HepG2 (cell line): Measurements from ENCODE around the gene ZNF747. TPM values are rescaled to one million over a fixed set of nuclear protein-coding genes. Genes with fewer than 3 reads are reported as not detected.

Experiments used
- ARID4A ChIP-seq: sonication (generic); formaldehyde crosslinking; IDR thresholded peaks from 2 replicates; pipeline ENCODE4 v1.5.0; 2020; ENCODE audit warnings: mild to moderate bottlenecking, missing genetic modification reagents, borderline replicate concordance
- ATM ChIP-seq: fragments of 450-650 bp; IDR thresholded peaks from 2 replicates; pipeline ENCODE4 v1.7.1; 2017; ENCODE audit warnings: mild to moderate bottlenecking, borderline replicate concordance
- CEBPG ChIP-seq: IDR thresholded peaks from 2 replicates; pipeline ENCODE4 v1.6.1; 2016
- FOXA3 ChIP-seq: IDR thresholded peaks from 2 replicates; pipeline ENCODE4 v1.6.1; 2016; ENCODE audit warnings: missing genetic modification reagents, missing compliant biosample characterization
- HDAC2 ChIP-seq: sonication (generic); formaldehyde crosslinking; IDR thresholded peaks from 2 replicates; pipeline ENCODE4 v1.4.0; 2020; ENCODE audit warnings: missing genetic modification reagents
- MEIS1 ChIP-seq: sonication (generic); formaldehyde crosslinking; IDR thresholded peaks from 2 replicates; pipeline ENCODE4 v1.9.0; 2021; ENCODE audit warnings: mild to moderate bottlenecking, missing genetic modification reagents, moderate library complexity, borderline replicate concordance
- PITX1 ChIP-seq: sonication (generic); formaldehyde crosslinking; IDR thresholded peaks from 2 replicates; pipeline ENCODE4 v1.5.1; 2020; ENCODE audit warnings: mild to moderate bottlenecking, missing genetic modification reagents
- SSRP1 ChIP-seq: IDR thresholded peaks from 2 replicates; pipeline ENCODE4 v1.6.1; 2016; ENCODE audit warnings: control low read depth
- TBX2 ChIP-seq: sonication (generic); formaldehyde crosslinking; IDR thresholded peaks from 2 replicates; pipeline ENCODE4 v1.5.0; 2020; ENCODE audit warnings: missing genetic modification reagents, mild to moderate bottlenecking, borderline replicate concordance
- TFDP2 ChIP-seq: sonication (generic); formaldehyde crosslinking; IDR thresholded peaks from 2 replicates; pipeline ENCODE4 v1.4.0; 2020; ENCODE audit warnings: missing genetic modification reagents
- TRAFD1 ChIP-seq: sonication (generic); formaldehyde crosslinking; IDR thresholded peaks from 2 replicates; pipeline ENCODE4 v1.5.1; 2020; ENCODE audit warnings: missing genetic modification reagents, mild to moderate bottlenecking, borderline replicate concordance
- TRIM22 ChIP-seq: fragments of 450-650 bp; IDR thresholded peaks from 2 replicates; pipeline ENCODE4 v1.6.1; 2017
- ZBTB7B ChIP-seq: sonication (generic); formaldehyde crosslinking; IDR thresholded peaks from 2 replicates; pipeline ENCODE4 v1.4.0; 2020; ENCODE audit warnings: missing genetic modification reagents
- ZC3H4 ChIP-seq: sonication (generic); formaldehyde crosslinking; IDR thresholded peaks from 2 replicates; pipeline ENCODE4 v1.4.0; 2020; ENCODE audit warnings: missing genetic modification reagents, borderline replicate concordance
- ZNF33A ChIP-seq: sonication (generic); formaldehyde crosslinking; IDR thresholded peaks from 2 replicates; pipeline ENCODE4 v1.5.1; 2020; ENCODE audit warnings: missing genetic modification reagents, mild to moderate bottlenecking, moderate library complexity, borderline replicate concordance
- ZNF576 ChIP-seq: sonication (generic); formaldehyde crosslinking; IDR thresholded peaks from 2 replicates; pipeline ENCODE4 v1.4.0; 2020; ENCODE audit warnings: mild to moderate bottlenecking, missing genetic modification reagents
- ZNF788 ChIP-seq: sonication (generic); formaldehyde crosslinking; IDR thresholded peaks from 2 replicates; pipeline ENCODE4 v1.5.0; 2020; ENCODE audit warnings: mild to moderate bottlenecking, missing genetic modification reagents, borderline replicate concordance
- polyA plus RNA-seq, 8 experiments: library from polyadenylated mRNA; depleted of rRNA in 3 of 8; stranded (reverse) in 7 of 8; unstranded in 1 of 8; fragments of >200 nt; fragmentation: Illumina TruSeq in 4 of 8; extraction: Trizol in 4 of 8; gene quantifications; 2 replicates each; pipeline versions ENCODE4 v1.2.1 to v1.2.3, GENCODE V29; 2011 to 2016; ENCODE audit warnings: low read depth in 4 of 8, missing spikeins in 1 of 8, mixed read lengths in 1 of 8; ENCODE audit not compliant: insufficient read depth in 1 of 8
- total RNA-seq, 5 experiments: library from RNA; depleted of rRNA; stranded (reverse); fragments of >200 nt; fragmentation: Illumina TruSeq; extraction: Trizol; gene quantifications; 2 replicates each; pipeline ENCODE4 v1.2.3, GENCODE V29; 2016; ENCODE audit warnings: low read depth in 1 of 5

The ZNF747 gene
- total and polyA plus RNA-seq, 2 of the 13 experiments (the other 11 are each of a cell fraction or from before 2014, with no cell fraction given): 7.2 to 10.2 TPM

GRCh38 chr16:30541502-30542329 lies 7.1 kb upstream of the ZNF747 start (continued):
- TF ChIP-seq TFDP2 (no peak), TBX2 (CRISPR knock-in tag) (no peak; the same call in 1 of the 2 replicates), HDAC2 (CRISPR knock-in tag) (no peak), ZNF788 (CRISPR knock-in tag) (no peak; the same call in 1 of the 2 replicates), ZNF576 (CRISPR knock-in tag) (no peak), PITX1 (CRISPR knock-in tag) (peak; percentile 66), FOXA3 (CRISPR knock-in tag) (0 out of 2 replicates have a peak, but pooled peaks have one; percentile 25), MEIS1 (CRISPR knock-in tag) (0 out of 2 replicates have a peak, but pooled peaks have one; percentile 46), ZC3H4 (no peak), CEBPG (peak; percentile 64; the same call in 1 of the 2 replicates), TRAFD1 (CRISPR knock-in tag) (no peak; the same call in 1 of the 2 replicates), TRIM22 (no peak), ZNF33A (CRISPR knock-in tag) (0 out of 2 replicates have a peak, but pooled peaks have one; percentile 27), SSRP1 (CRISPR knock-in tag) (no peak), ARID4A (CRISPR knock-in tag) (0 out of 2 replicates have a peak, but pooled peaks have one; percentile 1), ATM (no peak), ZBTB7B (CRISPR knock-in tag) (peak; percentile 34; the same call in 1 of the 2 replicates)
